Posterior cingulate gyrus (tissue), 11 donors: ENCODE measurements around the gene SSU72.
"Not testable (repeated sequence)": the region's sequence is repeated elsewhere in the genome, so short reads cannot be mapped to it uniquely, and the experiment has no call there.

Source experiments
- DNase-seq, 10 donors: peaks; one replicate each; pipeline versions ENCODE4 v3.0.0 to v3.0.0-alpha.2; 2020 to 2021; ENCODE audit warnings: mixed read lengths in 3 of 10
- intact Hi-C: fragments of 100-400 bp; cut with DNase I; formaldehyde crosslinking; loops from one replicate; pipeline ENCODE4 v1.15.1; 2023

SSU72 gene

DNA sequence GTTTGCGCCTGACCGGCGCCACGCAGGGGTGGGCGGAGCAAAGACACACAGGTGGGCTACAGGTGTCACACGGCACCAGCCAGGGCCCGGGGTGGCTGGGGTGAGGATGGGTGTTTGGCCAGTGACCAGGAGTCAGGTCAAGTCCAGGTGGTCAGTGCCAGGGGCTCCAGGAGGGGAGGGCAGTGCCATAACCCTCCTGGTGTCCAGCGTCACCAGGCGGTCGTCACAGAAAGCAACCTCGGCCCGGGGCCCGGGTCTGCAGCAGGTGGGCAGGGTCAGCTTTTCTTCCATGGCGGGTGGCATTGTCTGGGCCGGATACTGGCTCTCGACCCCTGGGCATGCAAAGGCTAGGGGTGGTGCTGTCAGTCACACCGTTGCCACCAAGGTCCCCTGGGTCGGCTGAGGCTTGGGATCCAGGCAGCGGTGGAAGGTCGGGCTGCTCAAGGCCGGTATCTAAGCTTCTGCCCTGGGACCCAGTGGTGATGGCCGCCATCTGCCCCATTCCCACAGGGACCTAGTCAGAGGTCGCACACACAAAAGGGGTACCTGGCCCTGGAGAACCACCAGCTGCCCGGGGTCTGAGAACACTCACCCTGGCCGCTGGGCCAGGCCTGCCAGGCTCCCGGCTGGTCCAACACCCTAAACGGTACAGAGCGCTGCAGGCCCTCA, 23.5 kb upstream of the SSU72 start:
- peak in 3 of 10 donors; percentile 65 to 70 (median 69) for DNase-seq
- intact Hi-C loops = no loop called here

DNA sequence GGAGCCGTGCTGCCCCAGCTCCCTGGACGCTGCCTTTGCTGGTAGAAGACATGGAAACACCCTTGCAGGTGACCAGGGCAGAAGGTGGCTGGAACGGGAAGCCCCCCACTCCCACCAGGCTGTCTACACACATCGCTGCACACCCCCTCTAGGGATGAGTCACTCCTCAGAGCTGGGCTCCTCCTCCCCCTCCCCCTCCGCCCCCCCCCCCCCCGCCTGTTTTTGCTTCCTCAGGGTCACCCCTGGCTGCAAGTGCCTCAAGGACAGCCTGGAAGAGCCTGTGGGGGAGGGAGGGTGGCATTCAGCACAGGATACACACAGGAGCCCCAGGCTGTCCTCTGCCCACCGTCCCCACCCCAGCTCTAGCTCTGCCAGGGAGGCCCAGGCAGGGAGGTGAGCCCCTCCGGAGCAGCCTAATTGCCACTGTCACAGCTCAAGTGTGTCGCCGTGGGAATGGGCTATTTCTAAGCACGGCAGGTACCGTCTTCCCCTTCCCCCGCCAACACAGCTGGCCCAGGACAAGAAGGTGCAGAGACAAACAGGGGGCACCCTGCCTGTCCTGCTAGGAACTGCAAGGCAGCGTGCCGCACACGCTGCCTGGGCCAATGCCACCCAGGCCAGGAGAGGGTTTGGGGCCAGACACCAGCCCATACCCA, 22.7 kb upstream of the SSU72 start:
- DNase-seq = peak in 3 of 10 donors; percentile 29 to 74 (median 61)
- intact Hi-C loops = no loop called here

DNA sequence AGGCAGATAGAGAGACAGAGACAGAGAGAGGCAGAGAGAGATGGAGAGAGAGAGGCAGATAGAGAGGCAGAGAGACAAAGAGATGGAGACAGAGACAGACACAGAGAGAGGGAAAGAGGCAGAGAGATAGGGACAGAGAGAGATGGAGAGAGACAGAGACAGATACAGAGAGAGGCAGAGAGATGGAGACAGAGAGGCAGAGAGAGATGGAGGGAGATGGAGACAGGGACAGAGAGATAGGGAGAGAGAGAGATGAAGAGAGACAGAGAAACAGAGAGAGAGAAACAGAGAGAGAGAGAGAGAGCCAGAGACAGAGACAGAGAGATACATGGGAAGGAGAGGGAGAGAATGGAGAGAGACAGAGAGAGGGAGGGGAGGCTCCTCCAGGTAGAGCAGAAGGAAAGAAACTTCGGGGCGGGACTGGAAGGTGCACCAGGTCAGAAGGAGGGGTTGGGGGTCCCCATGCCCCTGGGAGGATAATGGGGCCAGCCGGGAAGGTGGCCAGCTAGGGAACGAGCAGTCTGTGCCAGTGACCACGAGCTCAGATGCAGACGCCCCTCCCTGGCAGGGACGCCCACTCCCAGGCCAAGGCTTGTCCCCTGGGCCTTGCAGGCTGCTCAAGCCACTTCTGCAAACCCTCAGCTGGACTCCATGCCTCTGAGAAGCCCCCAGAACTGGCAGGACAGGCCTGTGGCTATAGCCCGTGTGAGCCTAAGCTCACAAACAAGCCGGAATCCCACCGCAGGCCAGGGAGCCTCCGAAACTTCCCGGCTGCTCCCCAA, 22.0 kb upstream of the SSU72 start:
- intact Hi-C loops = no loop called here
- DNase-seq = peak in 3 of 10 donors; percentile 61 to 71 (median 62)

DNA sequence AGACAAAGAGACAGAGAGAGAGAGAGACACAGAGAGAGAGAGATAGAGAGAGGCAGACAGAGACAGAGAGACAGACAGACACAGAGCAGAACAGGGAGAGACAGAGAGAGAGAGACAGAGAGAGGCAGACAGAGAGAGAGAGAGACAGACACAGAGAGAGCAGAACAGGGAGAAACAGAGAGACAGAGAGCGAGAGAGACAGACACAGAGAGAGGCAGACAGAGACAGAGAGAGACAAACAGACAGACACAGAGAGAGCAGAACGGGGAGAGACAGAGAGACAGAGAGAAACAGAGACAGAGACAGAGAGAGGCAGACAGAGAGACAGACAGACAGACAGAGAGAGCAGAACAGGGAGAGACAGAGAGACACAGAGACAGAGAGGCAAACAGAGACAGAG, 20.7 kb upstream of the SSU72 start:
- intact Hi-C loops, DNase-seq: not testable (repeated sequence)

DNA sequence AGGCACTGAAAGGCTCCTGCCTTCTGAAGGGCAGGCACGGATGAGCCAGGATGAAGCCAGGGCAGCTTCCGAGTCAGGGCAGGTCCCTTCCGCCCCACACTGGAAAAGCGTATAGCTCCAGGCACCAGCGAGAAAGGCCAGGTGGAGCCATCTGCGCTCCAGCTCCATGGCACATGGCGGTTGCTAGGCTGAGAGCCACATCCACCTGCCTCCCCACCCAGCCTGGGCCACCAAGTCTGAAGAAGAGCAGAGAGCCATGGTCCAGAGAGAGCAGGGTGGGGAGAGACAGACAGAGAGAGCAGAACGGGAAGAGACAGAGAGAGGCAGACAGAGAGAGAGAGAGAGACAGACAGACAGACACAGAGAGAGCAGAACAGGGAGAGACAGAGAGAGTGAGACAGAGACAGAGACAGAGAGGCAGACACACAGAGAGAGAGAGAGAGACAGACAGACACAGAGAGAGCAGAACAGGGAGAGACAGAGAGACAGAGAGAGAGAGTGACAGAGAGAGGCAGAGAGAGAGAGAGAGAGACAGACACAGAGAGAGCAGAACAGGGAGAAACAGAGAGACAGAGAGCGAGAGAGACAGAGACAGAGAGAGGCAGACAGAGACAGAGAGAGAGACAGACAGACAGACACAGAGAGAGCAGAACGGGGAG, 20.1 kb upstream of the SSU72 start:
- intact Hi-C loops = no loop called here
- peak in 3 of 10 donors; percentile 39 to 79 (median 53) for DNase-seq

DNA sequence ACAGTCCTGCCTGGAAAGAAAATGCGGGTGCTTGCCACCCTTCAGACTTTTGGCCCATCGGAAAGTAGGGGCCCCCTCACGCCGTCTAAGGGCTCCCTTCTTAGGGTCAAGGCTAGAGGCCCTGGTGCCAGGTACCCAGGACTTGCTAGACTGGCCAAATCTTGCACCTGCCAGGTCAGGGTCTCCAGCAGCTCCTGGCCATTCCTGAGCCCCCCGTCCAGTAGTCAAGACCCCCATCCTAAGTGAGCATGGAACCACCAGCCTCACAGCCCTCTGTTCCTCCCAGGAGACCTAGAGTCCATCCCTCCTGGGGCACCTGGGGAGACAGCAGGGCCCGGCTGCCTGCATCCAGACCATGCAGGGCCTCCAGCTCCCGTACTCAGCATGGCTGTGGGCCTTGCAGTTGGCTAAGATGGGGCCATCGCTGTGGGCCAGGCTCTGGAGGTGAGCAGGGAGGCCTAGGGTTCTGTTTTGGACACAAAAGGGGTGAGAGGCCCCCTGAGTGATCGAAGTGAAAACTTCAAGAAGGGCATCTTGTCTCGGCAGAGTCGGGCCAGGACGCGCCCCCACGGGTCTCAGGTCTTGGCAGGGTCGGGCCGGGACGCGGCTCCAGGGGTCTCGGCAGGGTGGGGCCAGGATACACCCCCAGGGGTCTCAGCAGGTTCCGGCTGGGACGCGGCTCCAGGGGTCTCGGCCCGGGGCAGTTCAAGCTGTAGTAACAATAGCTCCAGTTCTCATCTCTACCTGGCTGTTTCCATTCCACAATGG, 19.4 kb upstream of the SSU72 start:
- intact Hi-C loops = no loop called here
- peak in 3 of 10 donors; percentile 71 for DNase-seq

DNA sequence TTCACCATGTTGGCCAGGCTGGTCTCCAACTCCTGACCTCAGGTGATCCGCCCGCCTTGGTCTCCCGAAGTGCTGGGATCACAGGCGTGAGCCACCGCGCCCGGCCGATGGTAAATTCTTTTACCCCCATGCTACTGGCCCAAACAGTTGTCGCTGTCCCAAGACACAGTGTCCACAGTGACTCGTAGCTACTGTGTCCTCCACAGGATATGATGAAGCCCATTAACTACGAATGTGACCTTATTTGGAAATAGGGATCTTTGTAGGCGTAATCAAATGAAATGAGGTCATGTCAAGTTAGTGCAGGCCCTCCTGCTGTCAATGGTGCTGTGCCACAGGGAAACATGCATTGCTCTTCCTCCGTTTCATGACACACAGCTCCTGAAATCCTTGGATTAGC, 16.8 kb upstream of the SSU72 start:
- DNase-seq = peak in 1 of 10 donors; percentile 20
- intact Hi-C loops = no loop called here

DNA sequence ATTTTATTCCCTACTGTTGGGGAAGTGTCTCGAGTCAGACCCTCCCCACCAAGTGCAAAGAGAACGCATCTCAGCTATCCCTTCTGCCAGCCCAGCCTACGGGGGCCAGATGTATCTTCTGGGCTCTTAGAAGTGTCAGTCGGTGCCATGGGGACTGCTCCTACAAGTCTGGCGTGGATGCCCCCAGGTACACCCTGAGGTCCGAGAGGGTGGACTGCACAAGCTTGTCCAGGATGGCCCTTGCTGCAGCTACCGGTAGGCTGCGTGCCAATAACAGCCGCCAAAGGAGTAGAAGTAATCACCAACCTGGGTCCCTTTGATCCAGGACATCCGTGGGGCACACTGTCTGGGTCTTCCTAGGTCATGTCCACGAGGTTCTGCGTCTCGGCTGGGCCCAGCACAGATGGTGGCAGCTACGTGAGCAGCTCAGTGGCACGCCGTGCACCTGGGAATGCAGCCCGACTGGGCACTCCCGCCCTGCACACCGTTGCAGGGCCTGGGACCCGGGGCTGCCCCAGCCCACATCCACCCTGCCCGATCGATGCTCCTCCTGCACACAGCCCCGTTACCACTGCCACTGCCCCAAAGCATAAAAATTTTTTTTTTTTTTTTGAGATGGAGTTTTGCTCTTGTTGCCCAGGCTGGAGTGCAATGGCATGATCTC, 8.8 kb upstream of the SSU72 start:
- intact Hi-C loops = no loop called here
- DNase-seq = peak in 2 of 10 donors; percentile 37 to 71

DNA sequence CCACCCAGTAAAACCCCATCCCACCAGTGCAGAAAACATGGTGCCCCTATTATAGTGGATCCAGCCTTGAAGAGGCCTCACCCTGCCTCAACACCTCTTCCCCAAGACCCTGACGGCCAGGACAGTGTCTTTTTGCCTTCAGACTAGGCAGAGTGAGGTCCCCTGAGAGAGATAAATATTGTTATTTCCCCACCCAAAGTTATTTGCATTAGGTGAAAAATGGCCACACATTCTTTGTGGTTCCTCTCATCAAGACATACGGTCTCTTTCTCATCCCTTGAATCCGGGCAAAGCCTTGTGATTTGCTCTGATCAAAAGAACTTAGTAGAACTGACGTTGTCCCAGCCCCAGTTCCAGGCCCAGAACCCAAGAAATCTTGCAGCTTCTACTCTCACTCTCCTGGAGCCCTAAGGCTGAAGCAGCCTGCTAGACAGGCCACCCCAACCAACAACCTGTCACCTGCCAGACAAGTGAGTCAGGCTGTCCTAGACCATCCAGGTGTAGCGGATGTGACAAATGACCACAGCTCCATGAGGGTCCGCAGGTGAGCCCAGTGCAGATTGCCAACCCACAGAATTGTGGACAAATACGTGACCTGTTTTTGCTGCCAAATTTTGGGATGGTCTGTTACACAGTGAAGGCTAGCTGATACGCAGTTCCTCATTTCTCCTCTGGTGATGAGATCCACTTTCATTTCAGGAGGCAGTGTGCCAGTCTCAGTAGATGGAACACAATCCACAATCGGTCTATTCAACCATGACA, 8.1 kb upstream of the SSU72 start:
- intact Hi-C loops = no loop called here
- peak in 2 of 10 donors; percentile 2 to 12 for DNase-seq

DNA sequence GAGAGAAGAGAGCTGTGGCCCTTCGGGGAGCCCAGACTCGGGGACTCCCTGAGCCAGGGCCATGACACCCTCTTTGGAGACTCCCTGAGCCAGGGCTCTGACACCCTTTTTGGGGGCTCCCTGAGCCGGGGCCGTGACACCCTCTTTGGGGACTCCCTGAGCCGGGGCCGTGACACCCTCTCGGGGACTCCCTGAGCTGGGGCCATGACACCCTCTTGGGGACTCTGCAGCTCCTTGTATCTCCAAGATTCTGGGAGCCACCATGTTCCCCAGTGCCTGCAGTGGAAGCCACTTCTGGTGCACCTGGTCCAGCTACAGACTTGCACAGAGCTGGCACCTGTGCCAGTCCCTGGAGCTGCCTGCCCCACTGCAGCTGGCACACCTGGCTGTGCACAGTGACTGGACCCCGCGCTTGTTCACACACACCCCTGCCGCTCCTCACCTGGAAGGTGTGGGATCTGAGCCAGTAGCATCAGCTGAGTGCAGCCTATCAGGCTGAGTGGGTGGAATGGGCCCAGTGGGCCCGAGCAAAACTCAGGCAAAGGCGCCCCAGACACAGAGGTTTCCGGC, 3.8 kb upstream of the SSU72 start:
- intact Hi-C loops = no loop called here
- DNase-seq = peak in 2 of 10 donors; percentile 40 to 49

DNA sequence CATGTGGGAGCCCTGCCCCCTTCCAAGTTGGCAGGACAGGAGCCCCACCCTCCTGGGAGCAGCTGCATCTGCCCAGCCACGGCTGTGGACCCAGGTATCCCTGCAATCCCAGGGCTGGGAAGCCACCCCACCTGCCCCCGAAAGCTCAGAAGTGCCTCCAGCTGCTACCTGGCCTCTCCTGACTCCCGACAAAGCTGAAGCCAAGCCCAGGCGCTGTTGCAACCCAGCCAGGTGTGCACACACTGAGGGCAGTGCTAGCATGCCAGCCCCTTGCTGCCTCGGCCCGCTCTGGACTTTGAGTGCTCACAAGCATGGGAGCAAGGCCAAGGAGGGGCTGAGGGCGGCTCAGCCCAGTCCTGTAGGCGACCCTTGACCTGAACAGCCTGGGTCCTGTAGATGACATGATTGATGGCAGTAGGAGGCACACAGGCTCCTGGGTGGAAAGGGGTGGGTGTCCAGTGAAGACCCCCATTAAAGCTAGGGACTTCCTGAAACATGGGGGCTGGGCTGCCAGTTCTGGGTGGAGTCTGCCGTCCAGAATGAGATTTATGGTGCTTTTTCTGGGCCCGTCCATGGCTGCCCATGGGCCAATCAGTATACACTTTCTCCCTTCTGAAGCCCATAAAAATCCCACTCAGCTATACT, 2.8 kb upstream of the SSU72 start:
- intact Hi-C loops = no loop called here
- peak in 1 of 10 donors; percentile 67 for DNase-seq

DNA sequence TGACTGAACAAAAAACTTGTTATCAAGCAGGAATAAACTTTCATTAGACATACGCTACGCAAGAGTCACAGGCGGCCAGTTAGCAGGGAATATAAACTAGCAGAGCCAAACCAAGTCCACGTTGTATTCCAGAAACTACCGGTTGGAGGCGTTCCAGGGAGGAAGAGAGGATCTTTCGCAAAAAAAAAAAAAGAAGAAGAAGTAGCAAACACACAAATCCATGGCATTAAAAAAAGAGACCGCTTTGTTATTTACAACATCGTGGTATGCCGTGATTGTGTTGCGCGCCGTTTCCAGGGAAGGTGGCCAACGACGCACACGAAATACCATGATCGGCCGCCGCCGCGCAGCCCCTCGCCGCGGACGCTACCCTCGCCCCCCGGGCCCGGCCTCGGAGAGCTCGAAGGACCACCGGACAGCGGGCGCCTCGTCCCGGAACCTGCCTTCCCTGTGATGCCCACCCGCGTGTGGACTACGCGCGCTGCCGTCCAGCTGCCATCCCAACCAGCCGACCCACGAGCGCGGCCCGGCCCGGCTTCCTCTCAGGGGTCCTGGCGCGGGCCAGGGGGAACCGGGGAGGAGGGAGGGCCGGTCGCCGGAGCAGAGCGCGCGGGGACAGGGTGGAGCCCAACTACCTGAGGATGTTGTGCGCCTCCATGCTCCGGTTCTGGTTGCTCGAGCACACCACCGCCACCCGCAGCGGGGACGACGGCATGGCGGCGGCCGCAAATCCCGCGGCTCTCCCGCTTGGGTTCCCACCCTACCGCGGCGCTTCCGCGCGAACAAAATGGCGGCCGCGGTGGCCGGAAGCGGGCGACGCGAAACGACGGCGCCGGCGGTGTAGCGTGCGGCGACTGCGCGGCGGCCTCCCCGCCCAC, 581 bp downstream of the SSU72 start:
- intact Hi-C loops = loop anchor here (2.0 kb wide), 1 partner anchor 41 kb away; the partner anchor contains the start of gene MIB2
- peak in 9 of 10 donors; percentile 37 to 93 (median 49) for DNase-seq

DNA sequence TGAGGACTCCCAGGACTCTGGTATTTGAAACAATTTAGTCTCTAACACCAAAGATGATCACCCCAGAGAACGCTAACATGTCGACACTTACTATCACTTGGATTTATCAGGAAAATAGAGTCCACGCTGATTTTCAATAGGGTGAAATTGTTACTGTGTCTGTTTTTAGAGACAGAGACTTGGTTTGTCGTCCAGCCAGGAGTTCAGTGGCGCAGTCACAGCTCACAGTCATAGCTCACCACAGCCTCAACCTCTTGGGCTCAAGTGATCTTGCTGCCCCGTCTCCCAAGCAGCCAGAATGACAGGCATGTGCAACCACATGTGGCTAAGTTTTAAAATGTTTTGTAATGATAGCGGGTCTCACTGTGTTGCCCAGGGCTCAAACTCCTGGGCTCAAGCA, 5.3 kb downstream of the SSU72 start:
- intact Hi-C loops = no loop called here
- no peak for DNase-seq

DNA sequence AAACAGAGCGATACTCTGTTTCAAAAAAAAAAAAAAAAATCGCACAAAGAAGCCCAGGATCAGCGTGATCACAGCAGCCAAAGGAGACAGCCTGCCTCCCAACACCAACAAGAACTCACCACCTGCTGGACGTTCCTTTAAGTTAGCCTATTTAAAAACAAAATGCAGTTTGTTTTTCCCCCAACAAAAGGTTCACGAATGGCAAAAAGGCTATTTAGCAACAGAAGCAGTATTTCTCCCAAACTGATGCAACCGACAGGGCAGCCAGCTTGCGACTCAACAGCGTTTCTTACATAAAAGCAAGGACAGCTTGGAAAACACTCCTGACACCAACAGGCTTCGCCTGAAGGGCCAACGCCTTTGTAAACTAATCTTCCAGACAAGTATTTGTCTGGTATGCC, 6.8 kb downstream of the SSU72 start:
- intact Hi-C loops = no loop called here
- DNase-seq = no peak

DNA sequence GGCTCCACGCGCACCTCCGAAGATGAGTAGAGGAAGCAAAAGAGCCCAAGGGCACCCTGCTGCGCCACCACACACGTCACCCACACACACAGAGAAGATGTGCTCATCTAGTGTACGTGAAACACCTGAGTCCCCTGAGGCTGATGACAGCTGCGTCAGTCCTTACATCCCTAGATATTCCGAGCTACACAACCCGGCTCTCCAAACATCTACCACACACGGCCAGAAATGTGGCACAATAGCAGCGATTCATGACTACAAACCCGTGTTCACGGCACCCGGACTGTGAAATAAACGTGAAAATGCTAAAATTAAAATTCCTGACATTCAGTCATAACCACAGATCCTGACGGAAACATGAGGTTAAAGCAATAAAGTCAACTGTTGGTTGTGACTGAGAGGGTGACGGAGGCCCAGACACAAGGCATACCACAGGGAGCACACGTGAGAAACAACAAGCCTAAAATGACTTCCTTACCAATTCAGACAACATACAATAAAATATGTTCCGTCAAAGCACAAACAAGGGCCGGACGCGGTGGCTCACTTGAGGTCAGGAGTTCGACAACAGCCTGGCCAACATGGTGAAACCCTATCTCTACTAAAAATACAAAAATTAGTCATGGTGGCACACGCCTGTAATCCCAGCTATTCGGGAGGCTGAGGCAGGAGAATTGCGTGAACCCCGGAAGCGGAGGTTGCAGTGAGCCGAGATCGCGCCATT, 7.3 kb downstream of the SSU72 start:
- peak in 1 of 10 donors; percentile 36 for DNase-seq
- intact Hi-C loops = no loop called here

DNA sequence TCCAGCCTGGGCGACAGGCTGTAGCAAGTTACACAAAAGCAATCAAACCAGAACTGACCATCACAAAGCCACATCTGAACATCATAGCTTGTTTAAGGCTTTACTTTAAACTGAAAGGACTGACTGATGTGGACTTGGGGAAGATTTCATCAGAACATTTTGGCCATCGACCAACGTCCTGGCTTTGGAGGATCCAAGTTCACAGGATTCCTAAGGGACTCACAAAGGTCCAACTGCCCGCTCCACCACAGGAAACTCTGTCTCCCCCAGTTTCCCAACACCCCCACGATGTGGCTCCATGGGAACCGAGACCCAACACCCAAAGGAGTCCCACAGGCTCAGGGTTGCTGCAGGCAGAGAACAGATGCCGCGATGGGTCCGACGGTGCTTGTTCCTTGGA, 9.3 kb downstream of the SSU72 start:
- DNase-seq = no peak
- intact Hi-C loops = no loop called here
